Measurements from ENCODE around the gene GSK3B. TPM values are rescaled to one million over a fixed set of nuclear protein-coding genes. Genes with fewer than 3 reads are reported as not detected.
A peak's percentile ranks its signal among the peaks of the same experiment; 100 is the strongest.

The GSK3B gene
- total and polyA plus RNA-seq, 10 of the 15 experiments (the other 5 are each of a cell fraction or from before 2014, with no cell fraction given), result 8.5 to 49.8 (median 25.5) TPM

DNA sequence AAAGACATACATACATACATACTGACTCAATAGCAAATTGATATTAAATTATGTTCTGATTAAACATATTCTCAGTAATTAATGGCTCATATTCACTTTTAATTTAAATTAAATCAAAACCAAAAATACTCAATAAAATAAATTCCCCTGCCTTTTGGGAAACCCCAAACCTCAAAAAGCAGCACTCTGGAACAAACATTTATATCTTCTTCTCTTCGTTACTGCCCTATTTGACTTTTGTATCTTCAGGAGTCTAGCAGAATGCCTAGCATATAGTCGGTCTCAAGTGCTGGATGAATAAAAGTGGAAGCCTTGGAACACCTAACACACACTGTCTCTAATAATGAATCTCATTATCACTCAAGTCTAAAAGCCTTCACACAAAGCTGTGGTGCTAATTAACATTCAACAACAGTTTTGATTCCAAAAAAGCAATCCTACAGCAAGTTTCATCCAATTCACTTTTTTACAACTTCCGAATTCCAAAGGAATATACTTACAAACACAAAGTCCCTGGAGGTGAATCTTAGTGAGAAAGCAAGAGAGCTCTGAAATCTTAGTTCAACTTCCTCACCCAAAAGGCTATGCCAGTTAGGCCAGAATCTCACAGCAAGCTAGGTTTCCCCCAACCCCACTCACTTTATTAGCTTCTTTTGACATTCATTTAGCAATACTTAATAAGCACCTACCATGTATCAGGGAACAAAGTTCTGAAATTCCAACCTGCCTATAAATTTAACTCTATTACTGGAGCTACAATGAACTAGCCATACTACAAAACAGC is 35.0 kb downstream of the GSK3B start:
- Histone ChIP-seq H3K9me3 (replicated peaks; ENCODE audit: control insufficient read depth, insufficient read depth, low read length) (peaks cover 5% of the 10 kb centered on the region), H4K20me1 (ENCODE audit: control insufficient read depth, insufficient read depth) (0 out of 2 replicates have a peak, but pooled peaks cover 4% of the 10 kb centered on the region), H3K4me3 (no peak overlapping the region; the same call in 1 of the 2 replicates), H3K36me3 (ENCODE audit: control insufficient read depth in 2 of 2, insufficient read depth in 2 of 2, low read length in 1 of 2) (peaks cover 0 to 2% of the 10 kb centered on the region in 2 experiments; a peak in 1 of 4 replicates), H3K79me2 (ENCODE audit: control insufficient read depth, insufficient read depth, low read length) (peaks cover 94% of the 10 kb centered on the region), H3K4me2 (ENCODE audit: control insufficient read depth, insufficient read depth) (0 out of 2 replicates have a peak overlapping the region, but pooled peaks have one; percentile 10), H3K4me1 (ENCODE audit: control insufficient read depth, insufficient read depth, low read length) (peaks cover 7% of the 10 kb centered on the region), H2AFZ (ENCODE audit: control insufficient read depth, low read depth, low read length) (no peak overlapping the region), H3K27me3 (replicated peaks in 1 of 2; ENCODE audit: control insufficient read depth in 2 of 2, insufficient read depth in 2 of 2, low read length in 1 of 2) (no peaks in the 10 kb centered on the region), H3K27ac (ENCODE audit: control insufficient read depth, insufficient read depth) (peak overlapping the region; percentile 16; the same call in 1 of the 2 replicates), H3K9ac (ENCODE audit: control insufficient read depth, insufficient read depth, low read length) (no peak overlapping the region; the same call in 1 of the 2 replicates)
- RAD21 ChIA-PET (ENCODE audit: unreplicated experiment), result interaction anchor here (0.6 to 1.6 kb wide), 10 partner anchors 14 to 167 kb away, joined by 3 to 6 read pairs (median 4); no protein-coding TSS in a partner anchor
- in situ Hi-C loops (cut with MboI), result no loop called here
- POLR2A ChIA-PET, result interaction anchor here (0.5 to 1.8 kb wide), 5 partner anchors 8 to 228 kb away, joined by 3 to 8 read pairs (median 5); no protein-coding TSS in a partner anchor
- CTCF ChIA-PET, result interaction anchor here (0.8 to 1.8 kb wide), 8 partner anchors 8 to 167 kb away, joined by 3 to 7 read pairs (median 4); partner anchors contain the start of gene GSK3B
- peak; percentile 69 for ATAC-seq
- DNase-seq (ENCODE audit: low read depth, low spot score), result no peak
- intact Hi-C loops (cut with micrococcal nuclease; ENCODE audit: unreplicated experiment), result no loop called here
- SMC1A ChIA-PET (ENCODE audit: uncharacterized antibody, unreplicated experiment), result interaction anchor here (0.7 to 2.1 kb wide), 19 partner anchors 8 to 168 kb away, joined by 3 to 10 read pairs (median 3); no protein-coding TSS in a partner anchor
- FAIRE-seq, result no peak
- TF ChIP-seq MTA2 (IDR thresholded peaks at IDR 0.05; ENCODE audit: low read depth), result 0 out of 2 replicates have a peak, but pooled peaks have one; percentile 25
- peak; percentile 34; the same call in 1 of the 2 replicates for TF ChIP-seq RUNX3 (IDR thresholded peaks at IDR 0.05; ENCODE audit: low read length)
- TF ChIP-seq PBX3 (IDR thresholded peaks at IDR 0.05; ENCODE audit: insufficient replicate concordance, low read depth, low read length), result no peak
- peak; percentile 37 for TF ChIP-seq RELB (IDR thresholded peaks at IDR 0.05; ENCODE audit: low read depth)
- TF ChIP-seq SUPT20H (IDR thresholded peaks at IDR 0.05; ENCODE audit: borderline replicate concordance, control insufficient read depth, low read depth, low read length), result no peak
- TF ChIP-seq WRNIP1 (IDR thresholded peaks at IDR 0.05; ENCODE audit: borderline replicate concordance, low read depth, low read length), result no peak
- BruUV-seq (replicated peaks), result TSS peak; percentile 22
- 3% methylated on average over 3 of the region's 3 CpGs for WGBS (ENCODE audit: insufficient coverage, insufficient replicate concordance, low lambda C conversion rate, missing lambda C conversion rate)
